HG03520 (cell line): ENCODE results near the gene TEAD2.

ENCODE experiments used
- ATAC-seq: cut with Tn5 transposase; IDR thresholded peaks from one replicate; pipeline ENCODE4 v1.9.1; 2021; ENCODE audit warnings: mild to moderate bottlenecking, moderate library complexity; ENCODE audit not compliant: unreplicated experiment

TEAD2 gene

DNA sequence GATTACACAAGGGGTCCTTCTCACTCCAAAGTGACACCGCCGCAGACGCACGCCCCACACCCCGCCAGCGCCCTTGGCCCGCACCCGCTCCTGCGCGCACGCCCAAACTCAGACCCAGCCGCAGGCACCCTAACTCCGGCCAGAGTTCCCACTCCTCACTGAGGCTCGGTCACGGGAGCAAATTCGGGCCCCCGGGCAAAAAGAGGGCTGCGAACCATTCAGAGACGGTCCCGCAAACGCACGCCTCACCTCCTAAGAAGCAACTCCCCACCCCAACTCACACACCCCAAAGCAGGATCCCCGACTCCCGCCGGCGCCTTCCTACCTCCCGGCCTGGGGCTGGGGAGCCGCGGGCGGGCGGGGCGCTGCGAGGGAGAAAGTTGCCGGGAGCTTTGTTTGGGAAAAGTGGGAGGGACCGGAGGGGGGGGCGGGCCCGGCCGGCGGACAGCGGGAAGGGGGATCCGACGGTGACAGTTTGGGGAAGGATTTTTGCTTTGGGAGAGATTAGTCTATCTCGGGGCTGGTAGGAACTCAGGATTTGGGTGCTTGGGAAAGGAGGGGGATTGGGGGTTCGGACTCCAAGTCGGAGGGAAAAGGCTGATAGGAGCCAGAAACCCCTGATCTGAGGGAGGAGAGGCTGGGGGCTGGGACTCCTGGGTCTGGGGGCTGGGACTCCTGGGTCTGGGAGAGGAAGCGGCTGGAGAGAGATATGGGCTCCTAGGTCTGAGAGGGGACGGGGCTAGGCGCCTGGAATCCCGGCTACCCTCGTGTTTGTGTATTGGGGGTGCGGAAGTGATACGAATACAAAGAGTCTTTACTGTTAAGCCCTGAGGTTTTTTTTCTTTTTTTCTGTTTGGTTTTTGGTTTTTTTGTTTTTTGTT, at the start of gene TEAD2:
TEAD2 (minus strand) TSS at position 369 of the 881 bp plus-strand sequence. CDS start 2,341 bp downstream, outside the sequence.
- ATAC-seq, result no peak

DNA sequence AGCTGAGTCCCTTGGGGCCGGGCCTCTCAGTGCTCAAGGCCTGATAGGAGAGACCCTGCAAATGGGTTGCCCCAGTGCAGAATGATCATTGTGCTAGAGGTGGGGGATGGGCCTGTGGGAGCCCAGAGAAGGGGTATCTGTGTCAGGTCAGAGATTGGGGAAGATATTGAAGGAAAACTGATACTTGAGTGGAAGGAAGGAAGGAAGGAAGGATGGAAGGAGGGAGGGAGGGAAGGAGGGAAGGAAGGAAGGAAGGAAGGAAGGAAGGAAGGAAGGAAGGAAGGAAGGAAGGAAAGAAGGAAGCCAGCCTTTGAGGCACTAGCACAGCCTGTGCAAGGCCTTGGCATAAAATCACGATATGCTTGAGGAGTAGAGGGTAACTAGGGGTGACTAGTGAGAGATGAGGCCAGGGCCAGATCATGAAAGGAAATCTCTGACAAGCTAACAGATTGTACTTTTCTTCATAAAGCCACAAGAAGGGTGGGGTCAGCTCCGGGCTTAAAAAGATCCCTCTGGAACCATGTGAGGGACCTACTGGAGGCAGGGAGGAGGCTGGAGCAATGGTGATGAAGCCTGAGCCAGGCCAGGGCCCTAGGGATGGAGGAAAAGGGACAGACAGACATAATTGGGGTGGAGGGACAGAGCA, 49.6 kb upstream of the TEAD2 start:
- no peak for ATAC-seq

DNA sequence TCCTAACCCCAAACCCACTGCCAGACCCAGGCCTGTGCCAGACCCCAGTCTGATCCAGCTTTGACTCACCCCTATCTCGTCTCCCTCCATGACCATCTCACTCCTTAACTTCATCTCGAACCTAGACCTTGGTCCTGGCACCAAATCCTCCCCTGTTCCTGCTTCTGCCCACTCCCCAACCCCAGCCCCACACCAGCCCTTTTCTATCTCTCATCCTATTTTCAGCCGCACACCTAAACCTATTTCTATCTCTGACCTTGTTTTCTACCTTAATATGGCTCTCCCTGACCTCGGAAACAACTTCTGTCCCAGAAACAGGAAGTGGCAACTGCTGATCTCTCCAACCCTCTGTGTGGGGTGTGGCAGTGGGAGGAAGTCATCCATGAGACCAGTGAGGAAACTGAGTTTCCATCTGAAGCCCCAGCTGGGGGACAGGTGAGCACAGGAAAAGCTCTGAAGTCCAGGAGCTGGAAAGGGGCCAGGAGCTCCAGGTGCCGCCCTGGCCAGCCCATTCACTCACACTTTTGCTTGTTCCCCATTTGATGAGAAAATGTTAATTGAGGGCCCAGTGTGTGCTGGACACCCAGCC, 47.3 kb upstream of the TEAD2 start:
- no peak for ATAC-seq

DNA sequence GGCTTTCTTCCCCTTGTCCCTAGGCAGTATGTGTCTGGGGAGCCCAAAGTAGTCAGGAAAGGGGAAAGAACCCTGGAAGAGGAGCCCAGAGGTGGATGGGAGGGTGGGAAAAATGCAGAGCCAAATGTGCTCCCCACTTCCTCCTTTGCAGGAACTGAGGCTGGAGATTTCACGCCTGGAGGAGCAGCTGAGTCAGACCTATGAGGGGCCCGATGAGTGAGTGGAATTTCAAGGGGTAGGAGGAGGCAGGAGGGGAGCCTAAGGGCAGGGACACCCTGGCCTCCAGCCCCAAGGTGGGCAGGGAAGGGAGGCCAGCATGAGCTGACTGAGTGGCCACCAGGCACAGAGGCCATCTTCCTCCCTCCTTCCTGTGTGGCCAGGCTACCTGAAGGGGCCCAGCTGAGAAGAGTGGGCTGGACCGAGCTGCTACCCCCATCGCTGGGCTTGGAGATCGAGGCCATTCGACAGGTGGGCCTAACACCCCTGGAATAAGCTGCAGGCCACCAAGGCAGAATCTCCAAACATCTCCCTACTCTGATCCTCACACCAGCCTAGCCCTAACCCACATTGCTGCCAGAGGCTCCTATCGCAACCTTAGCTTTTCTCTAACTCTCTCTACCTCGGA, 46.7 kb upstream of the TEAD2 start:
- no peak for ATAC-seq

DNA sequence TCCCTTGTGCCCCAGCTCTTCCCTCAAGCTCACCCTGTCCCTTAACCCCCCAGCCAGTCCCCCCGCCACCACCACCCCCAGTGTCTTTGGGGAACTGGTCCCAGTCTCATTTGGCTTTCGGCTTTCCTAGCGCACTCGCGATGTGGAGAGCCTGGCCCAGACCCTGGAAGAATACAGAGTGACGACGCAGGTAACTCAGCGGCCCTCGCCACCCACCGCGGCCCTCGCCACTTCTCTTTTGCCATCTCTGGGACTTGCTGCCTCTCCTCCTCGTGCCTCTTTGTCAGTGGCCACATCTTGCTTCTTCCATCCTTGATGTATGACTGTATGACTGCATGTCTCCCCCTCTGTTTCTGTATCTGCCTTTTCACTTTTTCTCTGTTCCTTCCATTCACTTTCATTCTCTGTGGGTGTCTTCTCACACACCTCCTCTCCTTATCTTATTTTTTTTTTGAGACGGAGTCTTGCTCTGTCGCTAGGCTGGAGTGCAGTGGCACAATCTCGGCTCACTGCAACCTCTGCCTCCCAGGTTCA, 45.3 kb upstream of the TEAD2 start:
- no peak for ATAC-seq

DNA sequence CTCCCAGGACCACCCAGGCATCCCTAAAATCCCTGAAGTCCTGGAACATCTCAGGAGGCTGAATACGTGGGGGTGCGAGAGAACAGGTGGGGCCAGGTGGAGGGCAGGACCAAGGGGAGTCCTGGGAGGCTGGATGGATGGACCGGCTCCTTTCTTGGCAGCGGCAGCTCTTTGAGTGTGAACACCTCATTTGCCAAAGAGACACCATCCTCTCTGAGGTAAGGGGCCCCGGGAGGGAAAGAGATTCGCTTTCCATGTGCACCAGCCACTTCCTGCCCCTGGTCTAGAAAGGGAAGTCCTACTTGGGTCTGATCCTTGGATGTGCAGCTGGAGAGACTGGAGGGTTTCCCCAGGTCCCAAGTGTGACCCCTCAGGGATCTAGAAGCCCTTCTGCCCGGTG, 44.9 kb upstream of the TEAD2 start:
- no peak for ATAC-seq

DNA sequence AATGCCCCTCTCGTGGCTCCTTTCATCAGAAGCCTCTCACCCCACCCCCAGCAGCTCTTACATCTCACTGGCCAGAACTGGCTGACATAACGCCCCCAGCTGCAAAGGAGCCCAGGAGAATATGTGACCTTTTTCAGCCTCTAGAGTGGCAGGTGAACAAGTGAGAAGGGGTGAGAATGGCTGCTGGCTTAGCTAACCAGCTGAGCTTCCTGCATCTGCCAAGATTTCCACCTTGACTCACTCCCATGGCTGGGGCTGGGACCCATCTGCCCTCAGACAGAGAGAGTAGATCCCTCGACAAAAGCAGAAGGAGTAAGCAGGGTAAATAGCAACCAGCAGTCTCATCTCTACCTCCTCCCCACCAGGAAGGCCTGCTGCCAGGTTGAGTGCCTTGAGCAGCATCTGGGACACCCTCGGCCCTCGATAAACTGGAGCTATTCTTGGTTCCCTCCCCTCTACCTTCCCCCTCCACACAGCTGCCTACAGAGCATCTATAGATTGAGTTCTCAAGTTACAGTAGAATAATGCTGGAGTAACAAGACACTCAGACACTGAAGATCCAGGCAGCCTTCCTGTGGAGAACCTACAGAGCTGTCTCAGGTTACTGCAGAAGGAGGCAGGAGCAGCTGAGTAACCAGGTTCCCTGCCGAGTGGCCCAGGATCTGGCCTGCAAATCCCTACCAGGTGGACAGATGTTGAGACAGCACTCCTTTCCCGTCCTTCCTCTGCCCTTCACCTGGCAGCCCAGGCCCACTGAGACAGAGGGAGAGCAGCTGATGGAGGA, 41.4 kb upstream of the TEAD2 start:
- no peak for ATAC-seq

DNA sequence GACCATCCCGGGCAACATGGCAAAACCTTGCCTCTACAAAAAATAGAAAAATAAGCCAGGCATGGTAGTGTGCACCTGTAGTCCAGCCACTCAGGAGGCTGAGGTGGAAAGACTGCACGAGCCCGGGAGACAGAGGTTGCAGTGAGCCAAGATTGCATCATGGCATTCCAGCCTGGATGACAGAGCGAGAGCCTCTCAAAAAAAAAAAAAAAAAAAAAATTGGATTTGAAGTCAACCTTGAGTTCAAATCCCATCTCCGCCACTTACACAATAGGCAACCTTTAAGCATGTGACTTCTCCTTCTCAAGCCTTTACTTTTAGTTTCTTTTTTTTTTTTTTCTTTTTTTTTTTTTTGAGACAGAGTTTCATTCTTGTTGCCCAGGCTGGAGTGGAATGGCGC, 37.8 kb upstream of the TEAD2 start:
- no peak for ATAC-seq

DNA sequence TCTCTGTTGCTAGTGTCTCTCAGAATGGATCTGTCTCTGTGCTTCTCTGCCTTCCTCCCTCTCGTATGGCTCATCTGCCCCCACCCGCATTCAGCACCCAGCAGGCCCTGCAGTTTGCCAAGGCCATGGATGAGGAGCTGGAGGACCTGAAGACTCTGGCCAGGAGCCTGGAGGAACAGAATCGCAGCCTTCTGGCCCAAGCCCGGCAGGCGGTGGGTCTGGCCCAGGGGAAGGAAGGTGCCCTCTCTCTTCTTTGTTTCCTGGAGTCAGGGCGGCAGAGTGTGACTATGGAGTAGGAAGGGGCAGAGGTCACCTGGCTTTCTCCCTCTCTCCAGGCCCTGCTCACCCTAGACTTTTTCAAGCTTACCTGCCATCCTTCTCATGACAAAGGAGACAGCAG, 36.7 kb upstream of the TEAD2 start:
- ATAC-seq, result no peak

DNA sequence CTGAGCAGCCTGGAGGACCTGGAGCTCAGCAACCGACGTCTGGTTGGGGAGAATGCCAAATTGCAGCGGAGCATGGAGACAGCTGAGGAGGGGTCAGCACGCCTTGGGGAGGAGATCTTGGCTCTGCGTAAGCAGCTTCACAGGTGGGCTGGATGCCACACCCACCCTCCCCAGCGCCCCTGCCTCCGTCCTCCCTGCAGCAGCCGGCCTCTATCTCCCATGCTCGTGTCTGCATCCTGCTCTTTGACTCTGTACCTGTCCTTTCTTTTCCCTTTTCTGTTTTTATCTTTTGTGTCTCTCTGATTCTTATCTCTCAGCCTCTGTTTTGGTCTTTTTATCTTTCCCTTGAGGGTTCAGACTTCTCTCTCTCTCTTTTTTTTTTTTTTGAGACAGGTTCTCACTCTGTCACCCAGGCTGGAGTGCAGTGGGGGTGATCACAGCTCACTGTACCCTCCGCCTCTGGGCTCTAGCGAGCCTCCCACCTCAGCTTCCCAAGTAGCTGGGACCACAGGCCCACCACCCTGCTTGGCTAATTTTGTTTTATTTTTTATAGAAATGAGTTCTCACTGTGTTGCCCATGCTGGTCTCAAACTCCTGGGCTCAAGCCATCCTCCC, 35.9 kb upstream of the TEAD2 start:
- no peak for ATAC-seq

DNA sequence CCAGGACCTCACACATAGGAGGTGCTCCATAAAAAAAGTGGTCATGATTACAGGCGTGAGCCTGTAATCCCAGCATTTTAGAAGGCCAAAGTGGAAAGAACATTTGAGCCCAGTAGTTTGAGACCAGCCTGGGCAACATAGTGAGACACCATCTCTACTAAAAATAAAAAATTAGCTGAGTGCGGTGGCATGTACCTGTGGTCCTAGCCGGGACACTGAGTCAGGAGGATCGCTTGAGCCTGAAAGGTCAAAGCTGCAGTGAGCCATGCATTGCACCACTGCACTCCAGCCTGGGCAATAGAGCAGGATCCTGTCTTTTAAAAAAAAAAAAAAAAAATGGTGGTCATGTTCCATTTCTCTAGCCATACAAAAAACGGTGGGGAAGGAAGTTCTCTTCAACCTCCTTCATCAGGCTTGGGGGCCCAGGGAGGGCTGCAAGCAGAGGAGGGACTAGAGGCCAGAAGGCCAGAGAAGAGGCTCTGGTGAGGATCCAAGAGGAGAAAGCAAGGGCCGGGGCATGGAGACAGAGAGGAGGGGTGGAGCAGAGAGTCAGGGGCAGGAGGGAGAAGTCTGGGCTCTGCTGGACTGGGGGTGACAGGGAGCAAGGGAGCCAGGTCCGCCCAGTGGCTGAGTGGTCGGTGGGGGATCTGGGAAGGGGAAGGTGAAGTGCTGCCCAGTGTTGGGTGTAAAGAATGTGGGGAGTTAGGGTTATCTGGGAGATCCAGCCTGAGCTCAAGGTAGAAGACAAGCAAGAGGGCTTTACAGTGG, 34.7 kb upstream of the TEAD2 start:
- no peak for ATAC-seq

DNA sequence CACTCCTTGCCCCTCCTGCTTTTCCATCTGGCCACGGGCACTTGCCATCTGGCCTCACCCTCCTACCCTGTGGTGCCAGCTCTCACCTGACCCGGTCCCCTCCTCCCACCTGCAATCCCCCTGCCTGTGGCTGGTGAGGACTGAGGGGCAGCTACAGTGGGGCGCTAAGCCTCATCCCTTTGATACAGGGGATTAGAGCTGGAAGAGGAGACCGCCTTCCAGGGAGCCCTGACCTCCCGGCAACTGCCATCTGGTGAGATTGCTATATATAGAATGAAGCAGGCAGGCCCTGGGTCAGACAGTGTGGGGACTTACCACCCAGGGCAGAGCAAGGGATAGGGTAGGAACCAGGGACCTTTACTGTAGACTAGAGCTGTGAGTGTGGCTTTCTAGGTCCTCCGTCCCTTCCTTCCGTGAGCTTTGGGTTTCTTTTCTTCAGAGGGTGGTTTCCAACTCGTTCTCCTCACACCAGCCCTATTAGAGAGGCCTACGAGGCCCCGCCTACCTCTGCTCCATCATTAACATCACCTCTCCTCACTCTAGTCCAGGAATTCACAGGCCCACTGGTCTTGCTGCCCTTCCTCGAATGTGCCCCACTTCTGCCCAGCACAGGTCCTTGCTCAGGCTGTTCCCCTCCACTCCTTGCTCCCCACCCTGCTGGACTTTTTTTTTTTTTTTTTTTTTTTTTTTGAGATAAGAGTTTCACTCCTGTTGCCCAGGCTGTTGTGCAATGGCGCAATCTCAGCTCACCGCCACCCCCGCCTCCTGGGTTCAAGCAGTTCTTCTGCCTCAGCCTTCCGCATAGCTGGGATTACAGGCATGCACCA, 33.6 kb upstream of the TEAD2 start:
- no peak for ATAC-seq

DNA sequence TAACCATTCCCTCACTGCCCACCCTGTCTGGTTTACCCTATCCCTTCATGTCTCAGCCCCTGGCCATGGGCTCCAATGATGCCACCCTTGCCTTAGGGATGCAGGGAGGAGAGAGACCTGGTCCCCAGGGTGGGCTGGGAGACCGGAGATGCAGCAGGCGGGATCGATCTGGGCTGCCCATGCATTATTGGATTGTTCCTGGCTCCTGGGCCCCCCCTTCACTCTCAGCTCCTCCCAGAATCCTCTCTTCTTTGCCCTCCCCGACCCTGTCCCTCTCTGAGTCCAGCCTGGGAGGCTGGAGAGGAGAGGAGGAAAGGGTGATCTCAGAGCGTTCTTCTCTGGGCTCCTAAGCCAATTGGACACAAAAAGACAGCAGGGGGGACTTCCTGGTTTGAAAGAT, 31.7 kb upstream of the TEAD2 start:
- ATAC-seq, result no peak

DNA sequence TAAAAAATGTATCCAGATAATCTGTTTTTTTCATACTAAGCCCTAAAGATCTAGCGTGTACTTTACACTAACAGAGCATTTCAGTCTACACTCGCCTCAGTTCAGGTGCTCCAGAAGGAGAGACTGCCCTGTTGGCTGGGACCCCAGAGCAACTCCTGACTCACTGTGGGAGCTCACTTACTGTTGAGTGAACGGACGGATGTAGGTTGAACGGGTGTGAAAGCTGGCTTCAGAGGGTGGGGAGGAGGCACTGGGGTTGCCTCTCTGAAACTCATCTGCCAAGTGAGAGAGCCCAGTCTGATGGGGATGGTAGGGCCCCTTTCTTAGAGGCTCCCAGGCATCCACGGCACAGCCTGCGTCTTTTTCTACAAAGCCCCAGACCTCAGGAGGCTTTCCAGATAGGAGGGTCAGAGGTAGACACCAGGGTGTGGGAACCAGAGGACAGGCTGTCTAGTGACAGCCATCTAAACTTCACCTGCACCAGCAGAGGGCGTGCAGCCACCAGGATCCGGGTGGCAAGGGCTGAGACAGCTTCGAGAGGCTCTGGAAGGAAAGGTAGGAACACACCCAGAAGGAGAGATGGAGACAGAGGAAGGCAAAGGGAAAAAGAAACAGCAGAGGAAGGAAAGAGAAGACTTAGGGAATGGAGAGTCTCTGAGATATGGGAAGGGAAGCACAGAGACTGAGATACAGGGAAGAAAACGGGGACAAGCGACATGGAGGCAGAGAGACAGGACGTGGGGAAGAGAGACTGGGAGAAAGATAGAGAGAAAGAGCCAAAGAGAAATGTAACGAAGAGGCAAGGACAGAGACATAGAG, 29.6 kb upstream of the TEAD2 start:
- ATAC-seq, result no peak

DNA sequence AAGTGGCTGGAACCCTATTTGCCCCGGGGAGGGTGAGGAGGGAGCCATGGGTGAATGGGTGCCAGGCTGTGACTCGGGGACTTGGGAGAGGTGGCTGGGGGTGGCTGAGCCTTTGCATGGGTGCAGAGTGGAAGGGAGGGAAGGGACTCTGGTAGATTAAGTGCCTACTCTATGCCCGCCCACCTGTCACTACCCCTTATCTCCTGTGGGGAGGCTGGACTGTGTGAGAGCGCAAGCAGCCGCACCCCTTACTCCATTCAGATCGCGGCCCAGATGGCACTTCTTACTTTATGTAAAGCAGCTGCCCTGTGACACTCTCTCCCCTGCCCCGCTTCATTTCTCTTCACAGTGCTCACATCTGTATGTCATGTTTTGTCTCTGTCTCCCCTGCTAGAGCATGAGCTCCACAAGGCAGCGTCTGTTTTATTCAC, 28.7 kb upstream of the TEAD2 start:
- ATAC-seq, result no peak

DNA sequence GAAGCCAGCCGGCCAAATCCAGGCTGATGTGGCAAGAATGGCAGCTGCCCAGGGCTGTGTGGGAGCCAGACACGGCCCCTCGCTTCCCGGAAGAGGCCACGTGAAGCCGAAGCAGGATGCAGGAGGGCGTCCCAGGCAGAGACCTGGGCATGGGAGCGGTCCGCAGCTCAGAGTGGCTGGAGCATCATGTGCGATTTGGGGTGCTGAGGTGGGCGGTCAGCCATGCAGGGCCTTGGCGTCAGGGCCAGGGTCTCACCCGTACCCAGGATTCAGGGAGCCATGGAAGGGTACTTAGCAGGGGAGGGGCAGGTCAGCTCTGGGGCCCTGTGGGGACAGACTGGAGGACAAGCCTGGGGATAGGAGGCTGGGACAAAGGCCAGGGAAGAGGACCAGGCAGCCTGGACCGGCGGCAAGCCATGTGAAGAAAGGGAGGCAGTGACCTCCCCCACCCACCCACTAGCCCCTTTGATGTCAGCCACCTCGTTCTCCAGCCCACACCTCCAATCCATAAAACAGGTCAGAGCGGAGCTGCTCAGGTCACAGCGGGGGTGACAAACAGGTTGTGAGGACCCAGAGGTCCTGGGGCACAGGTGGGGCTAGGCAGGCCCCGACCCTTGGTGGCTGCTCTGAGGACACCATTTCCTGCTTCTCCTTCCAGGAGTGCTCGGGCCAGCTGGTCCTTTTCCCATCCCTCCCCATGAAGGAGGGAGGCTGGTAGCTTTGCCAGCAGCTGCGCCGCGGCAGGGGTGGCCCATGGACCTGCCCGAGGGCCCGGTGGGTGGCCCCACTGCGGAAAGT, 28.1 kb upstream of the TEAD2 start:
- no peak for ATAC-seq

DNA sequence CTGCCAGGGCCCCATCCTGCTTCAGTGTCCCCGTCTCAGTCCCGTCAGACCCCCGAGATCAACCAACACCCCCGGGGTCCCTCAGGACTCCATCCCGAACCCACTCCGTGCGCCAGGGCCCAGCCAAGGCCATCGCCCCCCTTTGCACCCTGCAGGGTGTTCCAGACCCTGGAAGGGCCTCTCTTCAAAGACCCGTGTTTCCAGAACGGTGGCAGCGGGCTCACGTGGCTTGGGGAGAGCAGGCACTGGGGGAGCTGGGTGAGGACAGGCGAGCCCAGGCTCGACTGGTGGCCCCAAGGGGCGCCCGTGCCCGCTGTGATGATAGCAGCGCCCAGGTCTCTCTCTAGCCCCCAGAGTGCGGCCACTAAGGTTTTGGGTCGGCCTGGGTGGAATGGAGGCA, 27.2 kb upstream of the TEAD2 start:
- ATAC-seq, result no peak
